Brain pericyte (primary cell): ENCODE data around the gene NRIP2.

Experiments
- DNase-seq: peaks from one replicate; pipeline ENCODE4 v3.0.0-alpha.2; 2012; ENCODE audit warnings: low read depth, low spot score

The NRIP2 gene

DNA sequence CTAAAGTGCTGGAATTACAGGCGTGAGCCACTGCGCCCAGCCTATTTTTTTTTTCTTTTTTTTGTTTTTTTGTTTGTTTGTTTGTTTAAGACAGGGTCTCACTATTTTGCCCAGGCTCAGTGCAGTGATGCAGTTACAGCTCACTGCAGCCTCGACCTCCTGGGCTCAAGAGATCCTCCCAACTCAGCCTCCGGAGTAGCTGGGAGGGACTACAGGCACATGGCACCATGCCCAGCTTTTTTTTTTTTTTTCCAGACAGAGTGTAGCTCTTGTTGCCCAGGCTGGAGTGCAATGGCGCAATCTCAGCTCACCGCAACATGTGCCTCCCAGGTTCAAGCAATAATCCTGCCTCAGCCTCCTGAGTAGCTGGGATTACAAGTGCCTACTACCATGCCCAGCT lies 28.1 kb downstream of the NRIP2 start:
- no peak for DNase-seq

DNA sequence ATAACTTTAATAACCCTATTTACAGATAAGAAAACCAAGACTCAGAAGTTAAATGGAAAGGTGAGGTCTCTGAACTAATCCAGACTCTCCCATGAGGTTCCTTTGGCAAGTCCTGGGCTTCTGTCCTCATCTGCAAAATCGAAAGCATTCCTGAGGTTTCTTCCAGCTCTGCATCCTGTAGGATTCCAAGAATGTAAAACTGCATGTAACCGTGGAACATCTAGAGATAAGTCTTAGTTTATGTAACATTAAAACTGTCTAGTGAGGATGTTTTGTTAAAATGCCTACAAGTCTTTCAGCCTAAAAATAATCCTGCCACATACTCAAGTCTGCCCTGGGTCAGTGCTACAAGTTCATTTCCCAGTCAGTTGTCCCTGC lies 29.7 kb downstream of the NRIP2 start:
- no peak for DNase-seq

DNA sequence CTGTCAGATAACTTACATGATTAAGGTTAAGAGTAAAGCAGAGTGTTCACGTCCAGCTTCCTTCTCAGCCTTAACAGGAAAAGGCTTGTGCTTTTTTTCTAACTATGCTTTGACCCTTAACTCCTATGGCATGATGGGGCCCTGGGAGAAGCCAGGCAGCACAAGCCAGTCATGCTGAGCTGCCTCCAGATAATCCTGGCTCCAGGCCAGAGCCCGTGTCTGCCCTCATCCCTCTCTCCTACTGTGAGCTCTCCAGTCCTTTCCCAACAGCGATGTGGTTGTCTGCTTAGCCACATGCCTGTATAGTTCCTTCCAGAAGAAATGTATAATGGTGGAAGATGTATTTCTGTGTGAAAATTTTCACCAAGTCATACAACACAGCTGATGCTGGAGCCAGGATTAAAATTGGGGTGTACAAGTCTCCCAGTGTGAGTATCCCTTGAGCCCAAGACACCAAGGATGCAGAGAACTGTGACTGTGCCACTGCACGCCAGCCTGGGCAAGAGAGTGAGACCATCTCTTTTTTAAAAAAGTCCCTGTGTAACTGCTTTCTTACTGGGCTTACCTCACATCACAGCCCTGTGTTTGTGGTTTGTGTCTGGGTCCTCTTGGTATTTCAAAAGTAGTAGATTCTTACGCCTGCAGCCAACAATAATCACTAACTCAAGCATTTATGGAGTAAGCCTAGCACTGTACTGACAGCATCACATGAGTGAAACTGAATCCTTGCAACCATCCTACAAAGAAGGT lies 30.3 kb downstream of the NRIP2 start:
- peak; percentile 80 for DNase-seq

- DNase-seq: no peak
These were observed 31.0 kb downstream of the NRIP2 start for GRCh38 chr12:2803635-2804392.

- DNase-seq: no peak
These were observed 33.6 kb downstream of the NRIP2 start for GRCh38 chr12:2801044-2801783.

DNA sequence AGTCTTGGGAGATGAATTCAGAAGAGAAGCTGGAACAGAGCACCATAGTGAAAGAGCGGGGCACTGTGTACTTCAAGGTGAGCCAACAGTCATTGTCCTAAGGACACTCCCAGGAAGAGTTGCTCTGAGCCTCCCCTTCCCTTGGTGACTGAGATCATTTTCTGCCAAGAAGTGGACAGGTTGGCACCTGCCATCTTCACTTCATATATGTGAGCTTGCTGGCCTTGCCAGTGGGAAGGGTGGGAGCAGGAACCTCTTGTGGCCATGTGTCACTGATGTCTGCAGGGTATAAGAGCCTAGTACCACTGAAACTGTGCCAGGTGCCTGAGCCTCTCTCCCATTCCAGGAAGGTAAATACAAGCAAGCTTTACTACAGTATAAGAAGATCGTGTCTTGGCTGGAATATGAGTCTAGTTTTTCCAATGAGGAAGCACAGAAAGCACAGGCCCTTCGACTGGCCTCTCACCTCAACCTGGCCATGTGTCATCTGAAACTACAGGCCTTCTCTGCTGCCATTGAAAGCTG lies 34.7 kb downstream of the NRIP2 start:
- DNase-seq: no peak

DNA sequence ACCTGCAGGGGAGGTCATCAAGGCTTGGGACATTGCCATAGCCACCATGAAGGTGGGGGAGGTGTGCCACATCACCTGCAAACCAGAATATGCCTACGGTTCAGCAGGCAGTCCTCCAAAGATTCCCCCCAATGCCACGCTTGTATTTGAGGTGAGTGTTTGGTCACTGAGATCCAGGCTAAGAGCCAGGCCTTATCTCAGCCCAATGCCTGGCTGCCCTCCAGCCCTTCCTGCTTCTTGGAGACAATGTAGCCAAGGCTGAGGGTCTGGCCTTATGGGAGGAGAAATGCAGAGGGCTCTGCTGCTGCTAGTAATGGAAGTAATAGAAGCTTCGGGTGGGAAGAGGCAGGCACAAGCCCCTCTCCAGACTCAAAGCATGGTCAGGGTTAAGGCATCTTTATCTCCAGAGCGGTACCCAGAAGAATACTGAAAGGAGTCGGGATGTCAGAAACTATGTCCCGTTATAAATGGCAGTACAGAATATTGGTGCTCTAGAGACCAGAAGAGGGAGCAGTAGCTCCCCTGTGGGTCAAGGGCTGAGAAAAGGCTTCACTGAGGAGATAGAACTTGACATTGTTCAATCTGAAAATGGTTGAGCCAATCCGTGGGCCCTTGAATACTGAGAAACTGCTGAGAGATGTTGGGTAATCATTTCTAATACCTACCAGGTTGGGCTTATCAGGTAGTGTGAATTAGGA lies 37.0 kb downstream of the NRIP2 start:
- no peak for DNase-seq

- no peak for DNase-seq
These were observed 38.6 kb downstream of the NRIP2 start for GRCh38 chr12:2796187-2796666.

- DNase-seq: no peak
These were observed 39.3 kb downstream of the NRIP2 start for GRCh38 chr12:2795291-2796186.

- DNase-seq: no peak
These were observed 40.0 kb downstream of the NRIP2 start, which contains the start of gene FKBP4 for GRCh38 chr12:2794736-2795289. TSS of gene FKBP4 (plus strand) at chr12:2794970. CDS start at chr12:2795140, 170 bp downstream.

- DNase-seq: no peak
These were observed 40.6 kb downstream of the NRIP2 start for GRCh38 chr12:2794191-2794735.

DNA sequence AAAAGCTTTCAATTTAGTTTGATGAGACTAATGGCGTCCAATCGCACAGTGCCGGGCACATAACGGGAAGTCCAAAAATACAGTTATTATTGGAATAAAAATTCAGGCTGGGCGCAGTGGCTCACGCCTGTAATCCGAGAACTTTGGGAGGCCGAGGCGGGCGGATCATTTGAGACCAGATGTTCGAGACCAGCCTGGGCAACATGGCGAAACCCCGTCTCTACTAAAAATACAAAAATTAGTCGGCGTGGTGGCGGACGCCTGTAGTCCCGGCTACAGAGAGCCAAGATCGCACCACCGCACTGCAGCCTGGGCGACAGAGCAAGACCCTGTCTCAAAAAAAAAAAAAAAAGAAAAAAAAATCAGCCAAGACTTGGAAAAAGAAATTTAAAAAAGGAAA lies 41.3 kb downstream of the NRIP2 start:
- no peak for DNase-seq

DNA sequence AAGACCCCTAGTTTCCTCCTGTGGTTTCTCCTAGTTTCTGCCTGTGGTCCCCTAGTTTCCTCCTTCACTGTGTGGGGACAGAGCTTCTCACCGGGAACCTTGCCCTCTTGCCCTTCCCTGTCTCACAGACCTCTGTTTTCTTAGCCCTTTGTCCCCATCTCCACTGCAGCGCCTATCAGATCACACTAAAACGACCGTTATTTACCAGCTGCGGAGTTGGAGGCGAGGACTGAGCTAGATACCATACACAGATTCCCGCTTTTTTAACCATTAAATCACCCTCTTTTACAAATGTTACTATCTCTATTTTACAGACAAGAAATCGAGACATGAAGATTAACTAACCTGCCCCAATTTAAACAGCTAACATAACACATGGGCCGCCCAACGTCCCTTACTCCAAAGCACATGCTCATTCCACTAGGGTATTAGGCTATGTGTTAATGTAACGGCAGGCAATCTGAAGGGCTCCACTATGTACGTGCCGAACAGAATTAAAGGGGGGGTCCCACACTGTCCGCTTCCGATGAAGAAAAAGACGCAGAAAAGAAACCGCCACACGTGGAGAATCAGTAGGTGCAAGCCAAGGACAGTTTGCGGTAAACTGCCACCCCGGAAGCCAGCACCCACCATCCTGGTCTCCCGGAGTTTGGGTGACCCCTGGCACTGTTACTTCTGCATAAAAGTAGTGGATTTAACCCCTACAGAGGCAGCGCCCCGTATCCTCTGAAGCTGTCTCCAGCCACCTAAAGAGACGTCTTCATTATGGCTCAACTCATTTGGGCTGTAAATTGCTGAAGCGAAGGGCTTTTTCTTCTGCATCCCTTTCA lies 41.9 kb downstream of the NRIP2 start:
- no peak for DNase-seq

- no peak for DNase-seq
These were observed 43.7 kb downstream of the NRIP2 start for GRCh38 chr12:2791089-2791488.

- DNase-seq: no peak
These were observed 49.8 kb downstream of the NRIP2 start for GRCh38 chr12:2785017-2785416.

DNA sequence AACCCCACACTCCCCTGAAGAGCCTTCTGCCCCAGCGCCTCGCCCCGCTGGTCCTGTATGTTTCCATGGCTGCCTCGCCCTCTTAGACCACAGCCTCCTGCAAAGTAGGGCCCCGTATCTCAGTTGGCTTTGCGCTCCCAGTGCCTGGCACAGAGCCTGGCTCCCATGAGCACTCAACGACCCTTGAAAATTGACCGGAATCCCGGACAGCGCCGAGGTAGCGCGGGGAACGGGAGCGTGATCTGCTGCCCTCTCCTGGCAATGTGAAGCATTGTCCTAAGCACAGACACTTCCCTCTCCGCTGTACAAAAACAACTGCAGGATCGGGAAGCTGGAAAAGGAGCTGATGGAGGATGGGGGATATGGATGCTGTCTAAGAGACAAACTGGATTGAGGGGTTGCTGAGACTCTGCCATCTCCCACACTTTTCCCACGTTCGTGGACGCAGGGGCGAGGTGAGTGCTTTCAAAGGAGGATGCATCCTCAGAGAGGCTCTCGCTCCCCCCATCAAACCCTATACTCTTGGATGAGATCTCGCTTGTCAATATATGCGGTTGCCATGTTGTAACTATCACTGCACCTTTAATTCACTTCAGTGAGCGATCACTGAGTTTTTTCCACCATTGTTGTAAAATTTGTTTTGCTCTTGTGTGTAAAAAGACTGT lies 50.8 kb downstream of the NRIP2 start:
- DNase-seq: no peak

DNA sequence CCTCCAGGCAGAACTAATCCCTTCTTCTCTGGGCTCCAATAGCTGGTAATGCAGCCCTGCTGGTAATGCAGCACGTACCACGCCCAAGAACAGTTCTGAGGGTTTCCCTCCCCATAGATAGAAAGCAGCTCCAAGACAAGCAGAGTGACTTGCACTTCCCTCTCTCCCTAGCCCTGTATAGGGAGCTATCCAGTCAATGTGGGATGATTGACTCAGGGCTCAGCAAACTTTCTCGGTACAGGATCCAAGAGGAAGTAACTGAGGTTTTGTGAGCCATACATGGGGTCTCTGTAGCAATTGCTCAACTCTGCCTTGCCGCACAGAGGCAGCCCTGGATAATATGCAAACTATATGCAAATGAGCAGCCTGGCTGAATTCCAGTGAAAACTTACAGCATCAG lies 55.6 kb downstream of the NRIP2 start:
- no peak for DNase-seq

GRCh38 chr12:2776129-2776806 lies 58.6 kb downstream of the NRIP2 start:
- DNase-seq: no peak
